ENCODE data around the gene LTBP3. TPM values are rescaled to one million over a fixed set of nuclear protein-coding genes. Genes with fewer than 3 reads are reported as not detected.
A peak's percentile ranks its signal among the peaks of the same experiment; 100 is the strongest.

The LTBP3 gene
- total and polyA plus RNA-seq, 2 donors (not counting 3 experiments of a cell fraction or from before 2014, with no cell fraction given), result 120 to 209 TPM

- dilution Hi-C loops (cut with MboI; ENCODE audit: extremely low pct_ligation_motif_present, low sequenced_read_pairs), result no loop called here
- no TSS peak for BruUV-seq (replicated peaks)
- Histone ChIP-seq H2AFZ (ENCODE audit: low read depth, low read length) (no peak overlapping the region), H3K9ac (replicated peaks; ENCODE audit: extremely low read depth, insufficient read depth, low read length) (peak overlapping the region; percentile 95), H3K27ac (ENCODE audit: insufficient read depth, low read depth, low read length) (peak overlapping the region; percentile 89), H3K4me2 (ENCODE audit: insufficient read depth, low read length) (peak overlapping the region; percentile 97), H4K20me1 (replicated peaks; ENCODE audit: control insufficient read depth, extremely low read depth, insufficient read depth, low read length) (peaks cover 23% of the 10 kb centered on the region), H3K9me1 (replicated peaks; ENCODE audit: control insufficient read depth, extremely low read depth, insufficient read depth, low read length) (no peaks in the 10 kb centered on the region), H3K9me3 (replicated peaks; ENCODE audit: control insufficient read depth, insufficient read depth, low read length) (no peaks in the 10 kb centered on the region), H3K79me2 (ENCODE audit: control insufficient read depth, insufficient read depth, low read length) (peaks cover 78% of the 10 kb centered on the region), H3K4me1 (ENCODE audit: control insufficient read depth, extremely low read depth, insufficient read depth, low read length) (peaks cover 27% of the 10 kb centered on the region), H3K4me3 (replicated peaks in 1 of 3; ENCODE audit: insufficient read depth in 1 of 3, low read depth in 1 of 3, low read length in 3 of 3) (peak overlapping the region; percentile 67 to 98 (median 91)), H3K27me3 (ENCODE audit: control insufficient read depth in 2 of 2, insufficient read depth in 2 of 2, low read length in 2 of 2) (no peaks in the 10 kb centered on the region), H3K36me3 (ENCODE audit: control insufficient read depth in 2 of 2, extremely low read depth in 1 of 2, insufficient read depth in 2 of 2, low read length in 2 of 2) (peaks cover 27 to 33% of the 10 kb centered on the region in 2 experiments)
- TF ChIP-seq GATA2 (IDR thresholded peaks at IDR 0.05; ENCODE audit: insufficient read depth, insufficient read length, low read depth, low read length) (no peak), MYC (IDR thresholded peaks at IDR 0.05; ENCODE audit: low read depth, low read length) (no peak)
- intact Hi-C loops (cut with micrococcal nuclease), result no loop called here
- CTCF ChIA-PET, result interaction anchor here (0.6 to 7.8 kb wide), 5 partner anchors 15 to 75 kb away, joined by 3 to 95 read pairs (median 3); no protein-coding TSS in a partner anchor
- no peak for FAIRE-seq
- POLR2A ChIA-PET, result interaction anchor here (1.2 to 13.9 kb wide), 8 partner anchors 14 to 83 kb away, joined by 4 to 283 read pairs (median 66); partner anchors contain the start of gene NEAT1
- DNase-seq (ENCODE audit: low read depth, low spot score), result no peak
Observed at GRCh38 chr11:65503368-65503948, 54.7 kb downstream of the LTBP3 start.

- POLR2A ChIA-PET, result interaction anchor here (0.7 to 13.9 kb wide), 13 partner anchors 13 to 119 kb away, joined by 3 to 283 read pairs (median 4); partner anchors contain the start of gene NEAT1
- intact Hi-C loops (cut with micrococcal nuclease), result no loop called here
- H3K9me3 ChIP-seq (replicated peaks; ENCODE audit: control insufficient read depth, insufficient read depth, low read length), result no peaks in the 10 kb centered on the region
- H3K4me1 ChIP-seq (ENCODE audit: control insufficient read depth, extremely low read depth, insufficient read depth, low read length), result peaks cover 34% of the 10 kb centered on the region
- CTCF ChIA-PET, result interaction anchor here (1.0 to 6.9 kb wide), 8 partner anchors 8 to 105 kb away, joined by 3 to 80 read pairs (median 4); no protein-coding TSS in a partner anchor
- peaks cover 27 to 33% of the 10 kb centered on the region in 2 experiments for H3K36me3 ChIP-seq (ENCODE audit: control insufficient read depth in 2 of 2, extremely low read depth in 1 of 2, insufficient read depth in 2 of 2, low read length in 2 of 2)
- TF ChIP-seq, protein P1, sequence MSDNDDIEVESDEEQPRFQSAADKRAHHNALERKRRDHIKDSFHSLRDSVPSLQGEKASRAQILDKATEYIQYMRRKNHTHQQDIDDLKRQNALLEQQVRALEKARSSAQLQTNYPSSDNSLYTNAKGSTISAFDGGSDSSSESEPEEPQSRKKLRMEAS (IDR thresholded peaks at IDR 0.05; ENCODE audit: insufficient read depth, insufficient read length), result no peak
- TF ChIP-seq POLR2AphosphoS5 (IDR thresholded peaks at IDR 0.05; ENCODE audit: insufficient read depth, low read depth, low read length) (peak; percentile 67), GATA2 (IDR thresholded peaks at IDR 0.05; ENCODE audit: insufficient read depth, insufficient read length, low read depth, low read length) (peak; percentile 61), CTCF (IDR thresholded peaks at IDR 0.05; ENCODE audit: extremely low read depth in 1 of 2, insufficient read depth in 1 of 2, low read depth in 1 of 2, low read length in 2 of 2) (no peak), POLR2A (IDR thresholded peaks at IDR 0.05; ENCODE audit: low read depth, low read length) (peak; percentile 83), FOS (IDR thresholded peaks at IDR 0.05; ENCODE audit: borderline replicate concordance, insufficient read depth, low read length) (peak; percentile 42), MYC (IDR thresholded peaks at IDR 0.05; ENCODE audit: low read depth, low read length) (no peak), JUN (IDR thresholded peaks at IDR 0.05; ENCODE audit: borderline replicate concordance, insufficient read depth, insufficient read length, low read depth) (no peak), EZH2 (IDR thresholded peaks at IDR 0.05; ENCODE audit: borderline replicate concordance, low read depth, low read length, severe bottlenecking) (no peak)
- BruUV-seq (replicated peaks), result no TSS peak
- peak overlapping the region; percentile 95 for H3K9ac ChIP-seq (replicated peaks; ENCODE audit: extremely low read depth, insufficient read depth, low read length)
- H3K4me3 ChIP-seq (replicated peaks in 1 of 3; ENCODE audit: insufficient read depth in 1 of 3, low read depth in 1 of 3, low read length in 3 of 3), result peak overlapping the region; percentile 67 to 98 (median 91)
- H2AFZ ChIP-seq (ENCODE audit: low read depth, low read length), result no peak overlapping the region
- no peaks in the 10 kb centered on the region for H3K27me3 ChIP-seq (ENCODE audit: control insufficient read depth in 2 of 2, insufficient read depth in 2 of 2, low read length in 2 of 2)
- H3K4me2 ChIP-seq (ENCODE audit: insufficient read depth, low read length), result peak overlapping the region; percentile 97
- peaks cover 85% of the 10 kb centered on the region for H3K79me2 ChIP-seq (ENCODE audit: control insufficient read depth, insufficient read depth, low read length)
- dilution Hi-C loops (cut with MboI; ENCODE audit: extremely low pct_ligation_motif_present, low sequenced_read_pairs), result no loop called here
- peak overlapping the region; percentile 89 for H3K27ac ChIP-seq (ENCODE audit: insufficient read depth, low read depth, low read length)
- DNase-seq (ENCODE audit: low read depth, low spot score) (peak; percentile 63), FAIRE-seq (no peak)
- H4K20me1 ChIP-seq (replicated peaks; ENCODE audit: control insufficient read depth, extremely low read depth, insufficient read depth, low read length), result peaks cover 23% of the 10 kb centered on the region
- no peaks in the 10 kb centered on the region for H3K9me1 ChIP-seq (replicated peaks; ENCODE audit: control insufficient read depth, extremely low read depth, insufficient read depth, low read length)
Observed at GRCh38 chr11:65502555-65503367, 55.4 kb downstream of the LTBP3 start.

Data from endothelial cell of umbilical vein (primary cell).